Smooth muscle cell (in vitro differentiated cells): Measurements from ENCODE around the gene GBP2. TPM values are rescaled to one million over a fixed set of nuclear protein-coding genes. Genes with fewer than 3 reads are reported as not detected.
A peak's percentile ranks its signal among the peaks of the same experiment; 100 is the strongest.

Source experiments
- DNase-seq: peaks from one replicate; lab custom pipeline; 2025; ENCODE audit not compliant: unreplicated experiment; lab: John Stamatoyannopoulos, UW
- H2AFZ ChIP-seq: fragments of 200-600 bp; sonication (generic); 2 replicates; pipeline ENCODE4 v1.6.0; 2016; ENCODE audit warnings: antibody characterized with exemption, low read depth, mild to moderate bottlenecking
- H3F3A ChIP-seq: fragments of 200-600 bp; sonication (generic); 2 replicates; pipeline ENCODE4 v1.6.0; 2017; ENCODE audit warnings: antibody characterized with exemption, low read depth
- H3K27ac ChIP-seq: fragments of 200-600 bp; sonication (generic); 2 replicates; pipeline ENCODE4 v1.5.1; 2016; ENCODE audit warnings: low read depth, mild to moderate bottlenecking
- H3K27me3 ChIP-seq: fragments of 200-600 bp; sonication (generic); 2 replicates; pipeline ENCODE4 v1.6.1; 2016; ENCODE audit warnings: low read depth, mild to moderate bottlenecking
- H3K36me3 ChIP-seq: fragments of 200-600 bp; sonication (generic); 2 replicates; pipeline ENCODE4 v1.5.1; 2016; ENCODE audit warnings: low read depth
- H3K4me1 ChIP-seq: fragments of 200-600 bp; sonication (generic); 2 replicates; pipeline ENCODE4 v1.5.1; 2016; ENCODE audit warnings: low read depth
- H3K4me2 ChIP-seq: fragments of 200-600 bp; sonication (generic); 2 replicates; pipeline ENCODE4 v1.6.0; 2016; ENCODE audit warnings: mild to moderate bottlenecking
- H3K4me3 ChIP-seq: fragments of 200-600 bp; sonication (generic); 2 replicates; pipeline ENCODE4 v1.5.1; 2016; ENCODE audit warnings: mild to moderate bottlenecking
- H3K79me2 ChIP-seq: fragments of 200-600 bp; sonication (generic); 2 replicates; pipeline ENCODE4 v1.6.0; 2016; ENCODE audit warnings: low read depth, mild to moderate bottlenecking
- H3K9ac ChIP-seq: fragments of 200-600 bp; sonication (generic); 2 replicates; pipeline ENCODE4 v1.6.0; 2016; ENCODE audit warnings: low read depth
- H3K9me3 ChIP-seq: fragments of 200-600 bp; sonication (generic); replicated peaks from 2 replicates; pipeline ENCODE4 v1.5.1; 2016; ENCODE audit warnings: low read depth
- H4K20me1 ChIP-seq: fragments of 200-600 bp; sonication (generic); 2 replicates; pipeline ENCODE4 v1.6.0; 2016; ENCODE audit warnings: low read depth
- WGBS: methylation state at CpG from one replicate; pipeline ENCODE4 v1.1.7; 2016; ENCODE audit warnings: low lambda C conversion rate; 5-methylcytosine and 5-hydroxymethylcytosine counted together
- polyA plus RNA-seq: library from polyadenylated mRNA; unstranded; fragments of >200 nt; fragmentation: Nextera tagmentation; extraction: Ambion mirVana; gene quantifications from 2 replicates; pipeline ENCODE4 v1.2.1, GENCODE V29; 2016
- total RNA-seq: library from RNA; depleted of rRNA; stranded (reverse); fragments of >200 nt; gene quantifications from 2 replicates; pipeline ENCODE4 v1.2.3, GENCODE V29; 2014
- TF ChIP-seq, protein P1 (sequence below): fragments of 200-600 bp; sonication (generic); IDR thresholded peaks from 2 replicates; pipeline ENCODE4 v1.5.1; 2017; ENCODE audit warnings: borderline replicate concordance, mild to moderate bottlenecking, antibody characterized with exemption; ENCODE audit not compliant: insufficient read depth, poor library complexity, severe bottlenecking

The GBP2 gene
- total and polyA plus RNA-seq, 2 experiments from 2014 or later: 2.1 to 3.1 TPM

DNA sequence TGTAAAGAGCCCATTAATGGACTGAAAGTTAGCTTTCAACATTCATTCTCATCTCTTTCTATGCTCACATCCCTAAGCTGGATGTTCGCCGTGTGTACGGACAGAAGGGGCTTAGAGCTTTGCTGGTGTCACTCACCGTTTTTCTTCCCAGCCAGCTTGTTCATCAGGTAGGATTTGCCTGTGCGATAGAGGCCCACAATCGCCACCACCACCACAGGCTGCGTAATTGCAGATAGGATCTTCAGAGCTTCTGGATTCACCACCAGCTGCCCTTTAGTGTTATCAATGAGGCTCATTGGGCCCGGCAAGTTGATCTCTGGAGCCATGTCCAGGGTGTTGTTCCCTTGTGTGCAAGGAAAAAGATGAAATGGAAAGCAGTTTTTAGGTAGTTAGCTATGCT, 4.3 kb downstream of the GBP2 start:
- Histone ChIP-seq H3K79me2 (no peaks in the 10 kb centered on the region), H3K27ac (no peak overlapping the region), H3K4me2 (no peak overlapping the region), H4K20me1 (no peaks in the 10 kb centered on the region), H3K9ac (no peak overlapping the region), H3K4me3 (no peak overlapping the region), H3K4me1 (peaks cover 11% of the 10 kb centered on the region), H3K27me3 (no peaks in the 10 kb centered on the region), H3K9me3 (no peaks in the 10 kb centered on the region), H3F3A (no peaks in the 10 kb centered on the region), H3K36me3 (no peaks in the 10 kb centered on the region), H2AFZ (no peak overlapping the region)
- no peak for DNase-seq
- 95% methylated on average over 8 of the region's 8 CpGs for WGBS
- TF ChIP-seq, protein P1, sequence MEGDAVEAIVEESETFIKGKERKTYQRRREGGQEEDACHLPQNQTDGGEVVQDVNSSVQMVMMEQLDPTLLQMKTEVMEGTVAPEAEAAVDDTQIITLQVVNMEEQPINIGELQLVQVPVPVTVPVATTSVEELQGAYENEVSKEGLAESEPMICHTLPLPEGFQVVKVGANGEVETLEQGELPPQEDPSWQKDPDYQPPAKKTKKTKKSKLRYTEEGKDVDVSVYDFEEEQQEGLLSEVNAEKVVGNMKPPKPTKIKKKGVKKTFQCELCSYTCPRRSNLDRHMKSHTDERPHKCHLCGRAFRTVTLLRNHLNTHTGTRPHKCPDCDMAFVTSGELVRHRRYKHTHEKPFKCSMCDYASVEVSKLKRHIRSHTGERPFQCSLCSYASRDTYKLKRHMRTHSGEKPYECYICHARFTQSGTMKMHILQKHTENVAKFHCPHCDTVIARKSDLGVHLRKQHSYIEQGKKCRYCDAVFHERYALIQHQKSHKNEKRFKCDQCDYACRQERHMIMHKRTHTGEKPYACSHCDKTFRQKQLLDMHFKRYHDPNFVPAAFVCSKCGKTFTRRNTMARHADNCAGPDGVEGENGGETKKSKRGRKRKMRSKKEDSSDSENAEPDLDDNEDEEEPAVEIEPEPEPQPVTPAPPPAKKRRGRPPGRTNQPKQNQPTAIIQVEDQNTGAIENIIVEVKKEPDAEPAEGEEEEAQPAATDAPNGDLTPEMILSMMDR: no peak

DNA sequence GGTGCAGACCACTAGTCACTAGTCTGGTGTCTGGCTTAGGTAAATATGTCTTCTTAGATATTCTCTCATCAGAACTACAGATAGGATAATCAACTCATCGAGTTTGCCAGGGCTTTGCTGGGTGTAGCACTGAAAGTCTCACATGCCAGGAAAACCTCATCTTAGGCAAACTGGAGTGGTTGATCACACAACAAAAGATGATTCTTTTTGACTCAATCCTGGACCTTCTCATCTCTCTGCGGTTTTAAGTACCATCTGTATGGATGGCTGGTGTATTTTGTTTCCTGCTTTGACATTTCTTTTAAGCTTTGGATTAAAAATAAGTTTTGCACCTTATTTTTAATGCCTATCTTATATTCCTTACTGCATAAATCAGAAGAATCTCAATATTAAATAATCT, 11.3 kb downstream of the GBP2 start:
- Histone ChIP-seq H3K27me3 (no peaks in the 10 kb centered on the region), H3K4me2 (no peak overlapping the region), H3F3A (no peaks in the 10 kb centered on the region), H4K20me1 (no peaks in the 10 kb centered on the region), H3K9ac (no peak overlapping the region), H3K4me3 (no peak overlapping the region), H3K27ac (no peak overlapping the region), H3K9me3 (no peaks in the 10 kb centered on the region), H2AFZ (no peak overlapping the region), H3K79me2 (no peaks in the 10 kb centered on the region), H3K4me1 (no peaks in the 10 kb centered on the region), H3K36me3 (no peaks in the 10 kb centered on the region)
- TF ChIP-seq, protein P1: no peak
- 72% methylated on average over 2 of the region's 2 CpGs for WGBS
- DNase-seq: no peak

DNA sequence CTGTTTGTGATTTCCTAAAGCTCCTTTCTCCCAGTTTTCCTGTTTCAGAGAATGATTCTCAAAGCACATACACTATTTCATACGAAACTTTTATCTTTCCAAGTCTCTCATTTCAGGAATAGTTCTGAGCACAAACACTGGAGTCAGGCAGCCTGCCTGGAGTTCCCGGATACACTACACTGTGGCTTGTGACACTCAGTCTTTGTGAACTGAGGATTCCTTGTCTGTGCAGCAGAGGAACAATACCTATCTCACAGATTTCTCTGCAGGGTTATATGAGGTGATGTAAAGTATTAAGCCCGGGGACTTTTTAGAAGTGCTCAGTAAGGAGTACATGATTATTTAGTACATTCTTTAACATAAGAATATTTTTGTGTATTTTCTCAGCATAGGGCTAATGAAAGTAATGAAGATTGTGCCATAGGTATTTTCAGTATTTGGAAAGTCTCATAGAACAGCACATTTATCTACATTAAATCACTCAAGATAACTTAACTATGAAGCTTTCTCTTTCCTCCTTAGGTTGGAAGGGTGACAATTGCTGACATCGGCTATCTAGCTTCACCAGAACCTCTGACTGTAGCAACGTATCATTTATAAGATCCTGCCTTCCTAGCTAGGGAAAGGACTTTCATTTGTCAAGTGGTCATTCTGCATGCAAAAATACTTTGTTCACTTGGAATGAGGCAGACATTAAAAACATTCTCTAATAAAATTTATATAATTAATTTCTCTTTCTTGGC, 12.9 kb downstream of the GBP2 start:
- H3K27ac ChIP-seq: no peak overlapping the region
- no peak overlapping the region for H3K4me3 ChIP-seq
- peak overlapping the region; percentile 43 for H2AFZ ChIP-seq
- H3K79me2 ChIP-seq: no peaks in the 10 kb centered on the region
- TF ChIP-seq, protein P1: no peak
- no peaks in the 10 kb centered on the region for H3K9me3 ChIP-seq
- no peak for DNase-seq
- no peaks in the 10 kb centered on the region for H3K27me3 ChIP-seq
- no peaks in the 10 kb centered on the region for H3K4me1 ChIP-seq
- H3F3A ChIP-seq: no peaks in the 10 kb centered on the region
- no peaks in the 10 kb centered on the region for H4K20me1 ChIP-seq
- WGBS: 77% methylated on average over 5 of the region's 5 CpGs
- H3K9ac ChIP-seq: no peak overlapping the region
- no peak overlapping the region for H3K4me2 ChIP-seq
- H3K36me3 ChIP-seq: no peaks in the 10 kb centered on the region

DNA sequence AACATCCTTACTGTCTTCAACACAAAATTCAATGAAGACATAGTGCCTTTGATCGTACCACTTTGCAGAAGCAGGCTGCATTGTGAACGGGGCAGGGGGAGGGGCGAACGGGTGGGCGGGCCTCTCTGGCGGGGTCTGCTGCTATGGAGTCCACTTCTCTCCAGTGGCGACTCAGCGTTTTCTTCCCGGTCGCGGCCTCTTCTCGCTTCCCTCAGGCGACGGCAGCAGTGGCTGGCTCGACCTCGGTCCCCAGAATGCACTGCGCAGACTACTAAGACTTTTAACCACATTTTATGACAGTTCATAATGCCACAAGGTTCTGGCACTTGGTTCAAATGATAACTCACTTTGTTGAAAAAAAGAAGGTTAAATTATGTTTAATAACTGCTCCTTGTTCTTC, 21.2 kb downstream of the GBP2 start:
- Histone ChIP-seq H3K4me1 (no peaks in the 10 kb centered on the region), H4K20me1 (no peaks in the 10 kb centered on the region), H3K36me3 (no peaks in the 10 kb centered on the region), H3K9me3 (no peaks in the 10 kb centered on the region), H3F3A (no peaks in the 10 kb centered on the region), H3K4me2 (no peak overlapping the region), H3K27ac (no peak overlapping the region), H3K4me3 (no peak overlapping the region), H3K79me2 (no peaks in the 10 kb centered on the region), H3K27me3 (no peaks in the 10 kb centered on the region), H2AFZ (no peak overlapping the region), H3K9ac (no peak overlapping the region)
- no peak for DNase-seq
- TF ChIP-seq, protein P1: no peak
- WGBS: 90% methylated on average over 16 of the region's 17 CpGs
